SH-SY5Y (cell line): ENCODE results near the gene SLC6A11.

Experiments
- GATA2 ChIP-seq: IDR thresholded peaks from 2 replicates; pipeline ENCODE4 v1.6.1; 2011; ENCODE audit warnings: mild to moderate bottlenecking, low read depth, low read length
- GATA3 ChIP-seq: IDR thresholded peaks from 2 replicates; pipeline ENCODE4 v1.6.1; 2011; ENCODE audit warnings: low read depth, mild to moderate bottlenecking, low read length, moderate library complexity

GRCh38 chr3:10928961-10929471 lies 113.0 kb downstream of the SLC6A11 start:
- TF ChIP-seq GATA3 (no peak), GATA2 (no peak)
